Stimulated activated naive B cell treated with anti-CD40 and anti-IgM and Interleukin-4, amounts not matched to agents 10 μg/mL and 1 μg/mL and 100 μg/mL, for 72 hours (primary cell): ENCODE results near the gene C10orf53.

Source experiments
- ATAC-seq, 2 donors: fragments of 150-1000 bp; cut with Tn5 transposase; replicated peaks; 2 replicates each; pipeline ENCODE4 v1.10.0; 2021; ENCODE audit warnings: moderate library complexity in 1 of 2
- DNase-seq: peaks from one replicate; pipeline ENCODE4 v3.0.0; 2021
- H3K27ac Mint-ChIP-seq: one replicate; pipeline ENCODE4 v1.8.0; 2022; ENCODE audit warnings: mild to moderate bottlenecking, mixed read lengths
- H3K27me3 Mint-ChIP-seq, 2 donors: one replicate each; pipeline ENCODE4 v1.8.0; 2022; ENCODE audit warnings: mixed read lengths in 2 of 2
- H3K36me3 Mint-ChIP-seq, 2 donors: one replicate each; pipeline ENCODE4 v1.8.0; 2022; ENCODE audit warnings: mixed read lengths in 2 of 2, mild to moderate bottlenecking in 1 of 2
- H3K4me1 Mint-ChIP-seq, 2 donors: one replicate each; pipeline ENCODE4 v1.8.0; 2022; ENCODE audit warnings: mixed read lengths in 2 of 2, mild to moderate bottlenecking in 1 of 2
- H3K4me3 Mint-ChIP-seq, 2 donors: one replicate each; pipeline ENCODE4 v1.8.0; 2022; ENCODE audit warnings: mild to moderate bottlenecking in 2 of 2, mixed read lengths in 2 of 2, moderate library complexity in 1 of 2
- H3K9me3 Mint-ChIP-seq, 2 donors: one replicate each; pipeline ENCODE4 v1.8.0; 2022; ENCODE audit warnings: mixed read lengths in 2 of 2, mild to moderate bottlenecking in 1 of 2

The C10orf53 gene

DNA sequence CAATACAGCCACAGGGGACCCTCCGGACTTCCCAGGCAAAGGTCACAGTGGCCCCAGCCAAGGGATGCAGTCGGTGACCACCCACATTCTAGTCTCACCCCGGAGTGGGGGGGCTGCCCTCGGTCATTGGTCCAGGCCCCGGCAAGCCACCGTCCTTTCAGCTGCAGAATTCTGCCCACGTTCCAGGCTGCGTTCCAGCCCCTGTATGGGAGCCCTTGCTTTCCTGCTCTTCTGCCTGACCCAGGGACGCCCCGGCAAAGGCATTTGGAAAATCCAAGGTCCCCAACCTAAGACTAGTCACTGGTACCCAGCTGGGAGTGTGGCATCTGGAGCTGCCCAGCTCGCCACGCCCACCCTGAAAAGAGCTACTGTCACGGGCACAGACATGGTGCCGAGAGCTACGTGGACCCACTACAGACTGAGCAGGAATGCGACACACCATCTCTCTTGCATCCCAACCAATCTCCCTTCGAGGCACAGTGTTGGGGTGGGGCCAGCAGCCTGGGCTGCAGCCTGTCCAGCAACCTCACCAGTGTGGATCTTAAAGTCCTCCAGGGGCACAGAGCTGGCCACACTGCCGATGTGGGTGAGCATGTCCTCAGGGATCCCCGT, 64.1 kb downstream of the C10orf53 start:
- no peaks in the 10 kb centered on the region for H3K36me3 Mint-ChIP-seq
- no peaks in the 10 kb centered on the region for H3K4me1 Mint-ChIP-seq
- H3K9me3 Mint-ChIP-seq: peaks cover 0 to 6% of the 10 kb centered on the region in 2 donors
- H3K27ac Mint-ChIP-seq: no peak overlapping the region
- H3K27me3 Mint-ChIP-seq: no peaks in the 10 kb centered on the region
- no peak for DNase-seq
- no peak for ATAC-seq
- no peak overlapping the region for H3K4me3 Mint-ChIP-seq

DNA sequence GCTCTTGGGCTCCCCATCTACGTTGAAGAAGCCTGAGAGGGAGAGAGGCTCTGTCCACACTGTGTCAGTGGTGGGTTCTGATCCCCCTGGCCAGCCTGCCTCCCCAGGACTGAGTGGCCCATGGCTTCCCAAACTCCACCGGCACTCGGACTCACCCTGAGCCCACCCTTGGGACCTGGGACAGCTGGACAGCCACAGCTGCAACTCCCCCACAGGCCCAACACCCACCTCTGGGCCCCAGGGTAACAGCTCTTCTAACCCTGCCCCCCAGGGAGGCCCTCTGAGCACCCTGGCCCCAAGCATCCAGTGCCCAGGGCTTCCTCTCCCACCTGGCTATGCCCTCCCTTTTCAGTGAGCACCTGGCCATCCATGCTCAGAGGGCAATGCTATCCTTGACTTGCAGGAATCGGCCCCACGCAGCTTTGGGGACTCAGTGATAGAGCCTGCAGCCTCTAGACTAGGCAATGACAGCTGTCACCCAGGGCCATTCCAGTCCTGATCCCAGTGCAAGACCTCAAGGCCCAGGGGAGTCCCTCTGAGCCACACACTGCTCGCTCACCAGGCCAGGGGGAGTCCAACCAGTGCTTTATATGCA, 64.7 kb downstream of the C10orf53 start:
- H3K36me3 Mint-ChIP-seq: no peaks in the 10 kb centered on the region
- no peak overlapping the region for H3K4me3 Mint-ChIP-seq
- H3K27ac Mint-ChIP-seq: no peak overlapping the region
- no peaks in the 10 kb centered on the region for H3K4me1 Mint-ChIP-seq
- no peaks in the 10 kb centered on the region for H3K27me3 Mint-ChIP-seq
- DNase-seq (no peak), ATAC-seq (no peak)
- H3K9me3 Mint-ChIP-seq: peaks cover 0 to 6% of the 10 kb centered on the region in 2 donors

DNA sequence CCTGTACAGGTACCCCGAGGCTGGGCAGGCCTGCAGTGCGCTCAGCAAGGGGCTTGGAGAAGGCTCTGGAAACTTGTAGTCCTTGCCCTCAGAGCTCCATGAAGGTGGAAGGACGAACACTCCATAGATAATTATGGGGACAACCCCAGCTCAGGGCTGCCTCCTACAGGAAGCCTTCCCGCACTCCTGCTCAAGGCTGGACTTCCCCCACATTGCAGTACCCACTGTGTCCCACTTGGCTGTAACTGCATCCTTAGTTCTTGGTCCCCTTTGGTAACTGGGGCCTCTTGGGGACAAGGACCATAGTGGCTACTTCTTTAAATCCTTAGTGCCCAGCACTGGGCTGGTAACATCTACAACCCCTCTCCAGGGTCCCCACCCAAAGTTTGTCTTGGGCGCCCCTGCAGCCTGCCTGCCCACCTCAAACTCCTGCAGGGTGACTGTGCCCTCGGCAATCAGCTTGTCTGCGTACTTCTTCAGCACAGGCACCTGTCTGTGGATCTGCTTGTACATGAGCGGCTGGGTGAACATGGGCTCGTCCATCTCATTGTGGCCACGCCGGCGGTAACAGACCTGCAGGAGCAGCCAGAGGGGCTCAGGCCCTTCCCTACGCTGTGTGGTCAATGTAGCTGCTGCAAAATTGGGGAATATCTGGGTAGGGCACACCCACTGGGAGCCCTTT, 65.6 kb downstream of the C10orf53 start:
- DNase-seq (no peak), ATAC-seq (no peak)
- Mint-ChIP-seq H3K9me3 (peaks cover 0 to 6% of the 10 kb centered on the region in 2 donors), H3K27me3 (peaks cover 0 to 6% of the 10 kb centered on the region in 2 donors), H3K4me3 (no peak overlapping the region), H3K4me1 (no peaks in the 10 kb centered on the region), H3K36me3 (no peaks in the 10 kb centered on the region), H3K27ac (no peak overlapping the region)

DNA sequence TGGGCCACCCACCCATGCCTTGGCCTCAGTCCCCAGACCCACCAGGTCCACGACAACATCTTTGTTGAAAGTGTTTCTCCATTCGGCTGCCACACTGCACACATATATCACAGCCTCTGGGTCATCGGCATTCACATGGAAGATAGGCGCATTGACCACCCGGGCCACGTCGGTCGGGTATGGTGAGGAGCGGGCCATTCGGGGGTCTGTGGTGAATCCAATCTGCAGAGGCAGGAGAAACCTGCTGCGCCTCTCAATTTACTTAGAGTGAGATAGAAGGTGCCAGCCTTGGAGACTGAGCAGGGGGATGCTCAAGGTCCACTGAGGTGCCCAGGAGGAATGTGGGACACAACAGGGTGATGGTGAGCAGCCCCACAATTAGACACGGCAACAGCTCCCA, 66.3 kb downstream of the C10orf53 start:
- peaks cover 3 to 9% of the 10 kb centered on the region in 2 donors for H3K27me3 Mint-ChIP-seq
- ATAC-seq: no peak
- no peaks in the 10 kb centered on the region for H3K36me3 Mint-ChIP-seq
- H3K27ac Mint-ChIP-seq: no peak overlapping the region
- H3K9me3 Mint-ChIP-seq: peaks cover 0 to 6% of the 10 kb centered on the region in 2 donors
- no peaks in the 10 kb centered on the region for H3K4me1 Mint-ChIP-seq
- H3K4me3 Mint-ChIP-seq: no peak overlapping the region
- no peak for DNase-seq

DNA sequence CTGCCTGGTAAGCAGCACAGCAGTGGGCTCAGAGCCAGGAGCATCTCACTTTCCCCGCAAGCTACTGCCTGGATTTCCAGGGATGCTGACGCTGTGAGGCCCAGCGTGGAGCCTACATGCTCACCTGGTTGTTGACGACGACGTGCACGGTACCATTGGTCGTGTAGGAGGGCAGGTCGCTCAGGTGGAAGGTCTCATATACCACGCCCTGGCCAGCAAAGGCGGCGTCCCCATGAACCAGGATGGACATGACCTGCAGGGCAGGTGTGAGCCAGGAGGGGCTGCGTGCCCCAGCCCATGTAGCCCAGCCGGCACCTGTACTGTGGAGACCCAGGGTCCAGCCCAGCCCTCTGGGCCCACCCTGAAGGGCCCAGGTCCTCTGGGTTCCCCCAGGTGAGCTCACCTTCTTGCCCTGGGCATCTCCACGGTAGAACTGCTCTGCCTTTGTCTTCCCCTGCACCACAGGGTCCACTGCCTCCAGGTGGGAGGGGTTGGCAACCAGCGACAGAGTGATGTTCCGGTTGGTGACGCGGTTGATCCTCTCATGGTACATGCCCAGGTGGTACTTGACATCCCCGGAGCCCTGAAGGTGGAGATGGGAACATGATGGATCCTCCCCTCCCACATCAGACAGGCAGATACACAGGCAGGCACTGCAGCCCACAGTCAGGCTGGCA, 67.3 kb downstream of the C10orf53 start:
- no peaks in the 10 kb centered on the region for H3K4me1 Mint-ChIP-seq
- ATAC-seq: no peak
- H3K4me3 Mint-ChIP-seq: no peak overlapping the region
- no peak overlapping the region for H3K27ac Mint-ChIP-seq
- peaks cover 11 to 19% of the 10 kb centered on the region in 2 donors for H3K27me3 Mint-ChIP-seq
- no peak for DNase-seq
- no peaks in the 10 kb centered on the region for H3K36me3 Mint-ChIP-seq
- peaks cover 0 to 5% of the 10 kb centered on the region in 2 donors for H3K9me3 Mint-ChIP-seq
